ENCODE data around the gene EXD3. TPM values are rescaled to one million over a fixed set of nuclear protein-coding genes. Genes with fewer than 3 reads are reported as not detected.

The EXD3 gene
- polyA plus RNA-seq, 2 of the 4 experiments (the other 2 are of a cell fraction): 3.4 to 4.5 TPM

- ATAC-seq: no peak
- ChIA-PET CTCF (interaction anchor here (0.7 to 1.7 kb wide), 6 partner anchors 12 to 236 kb away, joined by 3 to 4 read pairs (median 3); partner anchors contain the start of gene TOR4A), POLR2A (no interaction called here)
- no peak overlapping the region for H3K27ac ChIP-seq
- no peaks in the 10 kb centered on the region for H3K9me3 ChIP-seq
- no peak for TF ChIP-seq EP300 (IDR thresholded peaks at IDR 0.05)
- TF ChIP-seq PHF8 (IDR thresholded peaks at IDR 0.05; ENCODE audit: borderline replicate concordance, low read depth): no peak
- 77% methylated on average over 9 of the region's 10 CpGs for WGBS (ENCODE audit: missing lambda C conversion rate)
- H3K4me1 ChIP-seq: peaks cover 25% of the 10 kb centered on the region
- H3K4me2 ChIP-seq: no peak overlapping the region
- DNase-seq (ENCODE audit: low read depth in 1 of 2, low spot score in 1 of 2): no peak
- H3K4me3 ChIP-seq: no peak overlapping the region
- FAIRE-seq: no peak
These were observed 123.8 kb downstream of the EXD3 start for GRCh38 chr9:137299203-137299565.

- Histone ChIP-seq H3K9me3 (no peaks in the 10 kb centered on the region), H3K4me2 (no peak overlapping the region), H3K4me1 (peaks cover 30% of the 10 kb centered on the region), H3K4me3 (no peak overlapping the region), H3K27ac (no peak overlapping the region)
- DNase-seq (ENCODE audit: low read depth in 1 of 2, low spot score in 1 of 2) (no peak), FAIRE-seq (no peak), ATAC-seq (no peak)
- TF ChIP-seq MAZ (IDR thresholded peaks at IDR 0.05; ENCODE audit: borderline replicate concordance, low read depth, low read length) (no peak), NFE2L2 (conservative IDR thresholded peaks at IDR 0.05; ENCODE audit: low read length) (no peak), POLR2A (IDR thresholded peaks at IDR 0.05; ENCODE audit: low read length) (no peak), CBX2 (IDR thresholded peaks at IDR 0.05; ENCODE audit: borderline replicate concordance, low read depth) (no peak), HOXB13 (CRISPR knock-in tag; IDR thresholded peaks at IDR 0.05; ENCODE audit: low read depth) (no peak), ZFP36 (IDR thresholded peaks at IDR 0.05; ENCODE audit: borderline replicate concordance, partially characterized antibody) (no peak), NR3C1 (IDR thresholded peaks at IDR 0.05) (no peak), RAD21 (conservative IDR thresholded peaks at IDR 0.05 in 1 of 2, IDR thresholded peaks at IDR 0.05 in 1 of 2) (no peak), CHD4 (IDR thresholded peaks at IDR 0.05; ENCODE audit: borderline replicate concordance) (no peak), USF2 (IDR thresholded peaks at IDR 0.05) (no peak), ZNF302 (CRISPR knock-in tag; IDR thresholded peaks at IDR 0.05) (no peak), MAFK (IDR thresholded peaks at IDR 0.05; ENCODE audit: partially characterized antibody) (no peak), REST (IDR thresholded peaks at IDR 0.05) (no peak), HOXA7 (CRISPR knock-in tag; IDR thresholded peaks at IDR 0.05) (no peak), RARB (CRISPR knock-in tag; IDR thresholded peaks at IDR 0.05) (no peak), FOSL2 (IDR thresholded peaks at IDR 0.05) (no peak), FOSL2 (CRISPR knock-in tag; IDR thresholded peaks at IDR 0.05) (no peak), MAX (IDR thresholded peaks at IDR 0.05) (no peak), HEYL (CRISPR knock-in tag; IDR thresholded peaks at IDR 0.05) (no peak)
- POLR2A ChIA-PET: no interaction called here
- CTCF ChIA-PET: interaction anchor here (0.7 to 1.7 kb wide), 7 partner anchors 12 to 236 kb away, joined by 3 to 4 read pairs (median 3); partner anchors contain the start of gene TOR4A
- 87% methylated on average over 24 of the region's 24 CpGs for WGBS (ENCODE audit: missing lambda C conversion rate)
These were observed 124.4 kb downstream of the EXD3 start for GRCh38 chr9:137298401-137299202.
